Measurements from ENCODE around the gene SULT1A3.
"Not testable (repeated sequence)": the region's sequence is repeated elsewhere in the genome, so short reads cannot be mapped to it uniquely, and the experiment has no call there.

Gene SULT1A3

DNA sequence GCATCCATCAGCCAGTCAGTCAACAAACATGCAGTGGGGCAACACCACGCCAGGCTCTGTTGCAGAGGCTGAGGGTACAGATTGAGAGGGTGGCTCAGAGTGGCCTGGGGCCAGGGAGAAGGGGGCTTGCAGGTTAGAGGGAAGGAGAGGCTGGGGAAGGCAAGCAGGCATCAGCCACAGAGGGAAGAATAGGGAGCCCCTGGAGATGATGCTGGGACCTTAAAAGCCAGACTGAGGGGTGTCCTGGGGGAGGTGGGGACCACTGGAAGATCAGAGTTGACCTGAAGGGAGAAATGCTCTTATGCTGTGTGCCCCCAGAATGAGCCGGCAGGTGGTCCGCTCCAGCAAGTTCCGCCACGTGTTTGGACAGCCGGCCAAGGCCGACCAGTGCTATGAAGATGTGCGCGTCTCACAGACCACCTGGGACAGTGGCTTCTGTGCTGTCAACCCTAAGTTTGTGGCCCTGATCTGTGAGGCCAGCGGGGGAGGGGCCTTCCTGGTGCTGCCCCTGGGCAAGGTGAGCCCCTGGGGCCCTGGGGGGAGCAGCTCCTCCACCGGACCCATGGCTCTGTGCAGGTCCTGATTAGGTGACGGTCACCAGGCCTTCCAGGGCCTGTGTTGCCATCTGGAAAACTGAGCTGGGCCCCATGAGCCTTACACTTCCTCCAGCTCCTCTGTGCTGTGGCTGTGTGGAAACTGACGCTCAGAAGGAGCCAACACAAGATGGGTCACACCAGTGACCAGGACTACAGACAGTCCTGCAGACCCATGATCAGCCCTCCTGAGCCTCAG, 14.0 kb upstream of the SULT1A3 start:
- no peak for DNase-seq (ENCODE audit: extremely low read depth, low read depth)
- H3K4me3 ChIP-seq (replicated peaks; ENCODE audit: low read depth, low read length): no peak overlapping the region
- TF ChIP-seq, protein P1, sequence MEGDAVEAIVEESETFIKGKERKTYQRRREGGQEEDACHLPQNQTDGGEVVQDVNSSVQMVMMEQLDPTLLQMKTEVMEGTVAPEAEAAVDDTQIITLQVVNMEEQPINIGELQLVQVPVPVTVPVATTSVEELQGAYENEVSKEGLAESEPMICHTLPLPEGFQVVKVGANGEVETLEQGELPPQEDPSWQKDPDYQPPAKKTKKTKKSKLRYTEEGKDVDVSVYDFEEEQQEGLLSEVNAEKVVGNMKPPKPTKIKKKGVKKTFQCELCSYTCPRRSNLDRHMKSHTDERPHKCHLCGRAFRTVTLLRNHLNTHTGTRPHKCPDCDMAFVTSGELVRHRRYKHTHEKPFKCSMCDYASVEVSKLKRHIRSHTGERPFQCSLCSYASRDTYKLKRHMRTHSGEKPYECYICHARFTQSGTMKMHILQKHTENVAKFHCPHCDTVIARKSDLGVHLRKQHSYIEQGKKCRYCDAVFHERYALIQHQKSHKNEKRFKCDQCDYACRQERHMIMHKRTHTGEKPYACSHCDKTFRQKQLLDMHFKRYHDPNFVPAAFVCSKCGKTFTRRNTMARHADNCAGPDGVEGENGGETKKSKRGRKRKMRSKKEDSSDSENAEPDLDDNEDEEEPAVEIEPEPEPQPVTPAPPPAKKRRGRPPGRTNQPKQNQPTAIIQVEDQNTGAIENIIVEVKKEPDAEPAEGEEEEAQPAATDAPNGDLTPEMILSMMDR (IDR thresholded peaks at IDR 0.05; ENCODE audit: low read depth, low read length, missing control alignments): no peak

DNA sequence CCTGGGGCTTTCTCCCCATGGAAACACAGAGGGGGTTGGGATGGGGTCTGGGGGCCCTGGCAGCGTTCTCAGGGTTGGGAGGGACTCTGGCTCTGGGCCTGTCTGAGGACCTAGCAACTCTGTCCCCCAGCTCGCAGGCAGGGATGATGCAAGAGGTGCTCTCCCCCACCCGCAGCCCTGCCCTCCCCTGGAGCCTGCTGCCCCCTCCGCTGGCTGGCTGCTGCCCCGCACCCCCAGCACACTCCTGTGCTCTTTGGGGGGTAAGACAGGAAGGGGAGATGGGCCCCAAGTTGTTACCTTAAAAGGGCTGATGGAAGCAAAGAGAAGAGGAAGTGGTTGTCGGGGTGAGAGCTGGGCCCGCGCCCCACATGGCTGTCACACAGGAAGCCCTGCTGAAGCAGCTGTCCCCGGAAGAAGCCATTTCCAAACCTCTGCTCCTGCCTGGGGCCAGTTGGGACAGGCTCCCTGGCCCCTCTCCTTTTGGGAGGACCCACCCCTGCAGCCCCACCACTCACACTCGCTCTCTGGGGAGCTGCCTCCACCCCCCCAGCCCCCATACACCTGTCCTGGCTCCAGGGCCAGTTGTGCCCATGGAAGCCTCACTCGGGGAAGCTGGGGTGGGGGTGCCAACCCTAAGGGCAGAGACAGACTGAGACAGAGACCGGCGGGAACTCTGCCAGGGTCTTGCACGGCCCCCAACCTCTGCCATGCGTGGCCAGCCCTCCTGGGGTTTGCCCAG, 13.2 kb upstream of the SULT1A3 start:
- TF ChIP-seq, protein P1 (IDR thresholded peaks at IDR 0.05; ENCODE audit: low read depth, low read length, missing control alignments): no peak
- no peak overlapping the region for H3K4me3 ChIP-seq (replicated peaks; ENCODE audit: low read depth, low read length)
- DNase-seq (ENCODE audit: extremely low read depth, low read depth): no peak

DNA sequence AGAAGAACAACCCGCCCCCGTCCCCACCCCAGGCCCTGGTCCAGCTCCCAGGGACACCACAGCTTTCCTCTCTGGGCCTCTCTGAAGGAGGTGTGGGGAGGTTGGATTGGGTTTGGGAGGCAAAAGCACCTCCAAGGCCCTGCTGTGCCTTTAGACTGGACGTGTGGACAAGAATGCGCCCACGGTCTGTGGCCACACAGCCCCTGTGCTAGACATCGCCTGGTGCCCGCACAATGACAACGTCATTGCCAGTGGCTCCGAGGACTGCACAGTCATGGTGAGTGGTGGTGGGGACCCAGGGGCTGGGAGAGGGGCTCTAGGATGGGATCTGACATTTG, 12.6 kb upstream of the SULT1A3 start:
- H3K4me3 ChIP-seq (replicated peaks; ENCODE audit: low read depth, low read length): no peak overlapping the region
- TF ChIP-seq, protein P1 (IDR thresholded peaks at IDR 0.05; ENCODE audit: low read depth, low read length, missing control alignments): no peak
- DNase-seq (ENCODE audit: extremely low read depth, low read depth): no peak

DNA sequence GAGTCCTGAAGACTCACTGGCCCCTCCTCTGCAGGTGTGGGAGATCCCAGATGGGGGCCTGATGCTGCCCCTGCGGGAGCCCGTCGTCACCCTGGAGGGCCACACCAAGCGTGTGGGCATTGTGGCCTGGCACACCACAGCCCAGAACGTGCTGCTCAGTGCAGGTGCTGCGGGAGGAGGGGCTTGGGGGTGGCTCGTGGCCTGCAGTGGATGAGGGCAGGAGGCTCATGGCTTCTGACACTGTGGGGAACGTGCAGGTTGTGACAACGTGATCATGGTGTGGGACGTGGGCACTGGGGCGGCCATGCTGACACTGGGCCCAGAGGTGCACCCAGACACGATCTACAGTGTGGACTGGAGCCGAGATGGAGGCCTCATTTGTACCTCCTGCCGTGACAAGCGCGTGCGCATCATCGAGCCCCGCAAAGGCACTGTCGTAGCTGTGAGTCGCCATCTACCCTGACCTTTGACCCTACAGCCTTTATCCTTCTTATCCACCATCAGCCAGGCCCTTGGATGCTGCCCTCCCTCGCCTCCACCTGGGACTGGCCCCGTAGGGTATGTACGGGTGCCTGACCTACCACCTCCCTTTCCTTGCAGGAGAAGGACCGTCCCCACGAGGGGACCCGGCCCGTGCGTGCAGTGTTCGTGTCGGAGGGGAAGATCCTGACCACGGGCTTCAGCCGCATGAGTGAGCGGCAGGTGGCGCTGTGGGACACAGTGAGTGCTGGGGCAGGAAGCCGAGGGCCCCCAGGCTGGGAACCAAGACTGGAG, 12.1 kb upstream of the SULT1A3 start:
- H3K4me3 ChIP-seq (replicated peaks; ENCODE audit: low read depth, low read length): no peak overlapping the region
- TF ChIP-seq, protein P1 (IDR thresholded peaks at IDR 0.05; ENCODE audit: low read depth, low read length, missing control alignments): peak; percentile 56
- no peak for DNase-seq (ENCODE audit: extremely low read depth, low read depth)

DNA sequence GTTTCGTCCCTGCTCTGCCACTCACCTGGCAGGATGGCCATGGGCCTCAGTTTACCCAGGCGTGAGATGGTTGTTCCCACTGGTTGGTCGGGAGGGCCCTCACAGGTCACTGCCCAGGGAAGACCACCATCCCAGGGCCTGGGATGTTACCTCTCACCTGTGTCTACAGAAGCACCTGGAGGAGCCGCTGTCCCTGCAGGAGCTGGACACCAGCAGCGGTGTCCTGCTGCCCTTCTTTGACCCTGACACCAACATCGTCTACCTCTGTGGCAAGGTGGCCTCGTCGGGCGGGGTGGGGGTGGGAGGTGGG, 11.5 kb upstream of the SULT1A3 start:
- DNase-seq (ENCODE audit: extremely low read depth, low read depth): no peak
- TF ChIP-seq, protein P1 (IDR thresholded peaks at IDR 0.05; ENCODE audit: low read depth, low read length, missing control alignments): no peak
- no peak overlapping the region for H3K4me3 ChIP-seq (replicated peaks; ENCODE audit: low read depth, low read length)

DNA sequence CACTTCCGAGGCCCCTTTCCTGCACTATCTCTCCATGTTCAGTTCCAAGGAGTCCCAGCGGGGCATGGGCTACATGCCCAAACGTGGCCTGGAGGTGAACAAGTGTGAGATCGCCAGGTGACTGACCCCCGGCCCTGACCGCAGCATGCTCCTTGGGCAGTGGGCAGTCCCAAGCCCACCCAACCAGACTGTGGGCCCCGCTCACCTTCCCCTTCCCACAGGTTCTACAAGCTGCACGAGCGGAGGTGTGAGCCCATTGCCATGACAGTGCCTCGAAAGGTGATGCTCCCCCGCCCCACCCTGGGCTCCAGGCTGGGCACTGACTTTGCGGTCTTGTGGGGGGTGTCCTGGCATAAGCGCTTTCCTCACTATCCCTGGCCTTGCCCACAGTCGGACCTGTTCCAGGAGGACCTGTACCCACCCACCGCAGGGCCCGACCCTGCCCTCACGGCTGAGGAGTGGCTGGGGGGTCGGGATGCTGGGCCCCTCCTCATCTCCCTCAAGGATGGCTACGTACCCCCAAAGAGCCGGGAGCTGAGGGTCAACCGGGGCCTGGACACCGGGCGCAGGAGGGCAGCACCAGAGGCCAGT, 11.0 kb upstream of the SULT1A3 start:
- DNase-seq (ENCODE audit: extremely low read depth, low read depth): no peak
- TF ChIP-seq, protein P1 (IDR thresholded peaks at IDR 0.05; ENCODE audit: low read depth, low read length, missing control alignments): no peak
- H3K4me3 ChIP-seq (replicated peaks; ENCODE audit: low read depth, low read length): no peak overlapping the region

DNA sequence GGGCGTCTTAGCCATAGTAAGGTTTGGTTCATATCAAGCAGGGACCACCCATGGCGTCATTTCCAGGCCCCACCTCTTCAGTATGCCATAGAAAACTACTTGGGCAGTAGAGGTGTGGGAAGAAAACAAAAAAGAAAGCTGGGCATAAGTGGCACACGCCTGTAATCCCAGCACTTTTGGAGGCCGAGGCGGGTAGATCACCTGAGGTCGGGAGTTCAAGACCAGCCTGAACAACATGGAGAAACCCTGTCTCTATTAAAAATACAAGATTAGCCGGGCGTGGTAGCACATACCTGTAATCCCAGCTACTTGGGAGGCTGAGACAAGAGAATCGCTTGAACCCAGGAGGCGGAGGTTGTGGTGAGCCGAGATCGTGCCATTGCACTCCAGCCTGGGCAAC, 7.9 kb upstream of the SULT1A3 start:
- H3K4me3 ChIP-seq (replicated peaks; ENCODE audit: low read depth, low read length); DNase-seq (ENCODE audit: extremely low read depth, low read depth): not testable (repeated sequence)

DNA sequence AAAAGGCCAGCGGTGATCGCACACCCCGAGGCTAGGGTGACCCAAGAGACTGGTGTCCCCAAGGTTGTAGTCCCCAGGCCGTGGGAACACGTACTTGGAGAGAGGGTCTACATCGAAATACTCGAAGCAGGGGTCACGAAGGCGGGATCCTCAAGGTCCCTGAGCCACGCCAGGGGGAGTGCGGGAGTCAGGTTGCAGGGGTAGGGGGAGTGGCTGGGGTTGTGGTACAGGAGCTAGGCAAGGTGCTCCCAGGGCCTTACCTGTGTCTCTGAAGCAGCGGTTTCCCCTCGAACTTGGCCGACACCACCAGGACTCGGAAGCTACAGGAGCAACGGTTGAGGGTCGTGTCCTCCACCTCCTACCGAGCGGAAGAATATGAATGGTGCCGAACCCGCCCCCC, 6.0 kb upstream of the SULT1A3 start:
- H3K4me3 ChIP-seq (replicated peaks; ENCODE audit: low read depth, low read length); DNase-seq (ENCODE audit: extremely low read depth, low read depth): not testable (repeated sequence)

DNA sequence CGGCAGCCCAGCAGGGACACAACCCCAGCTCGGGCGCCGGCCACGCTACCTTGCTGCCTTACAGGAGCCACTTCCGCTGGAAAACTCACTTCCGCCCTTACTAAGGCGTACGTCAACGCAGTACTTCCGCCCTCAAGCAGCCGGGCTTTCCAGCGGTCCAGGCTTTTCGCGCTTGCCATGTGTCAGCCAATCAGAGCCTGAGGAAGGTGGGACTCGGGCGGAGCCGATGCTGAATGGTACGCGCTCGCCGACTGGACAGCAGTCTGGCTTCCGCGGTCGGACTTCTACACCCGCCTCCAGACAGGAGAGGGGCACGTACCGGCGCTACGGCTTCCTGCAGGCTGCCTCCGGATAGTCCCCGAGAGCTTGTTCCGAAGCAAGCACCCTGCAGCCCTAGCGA, 5.4 kb upstream of the SULT1A3 start, which contains the start of the genes BOLA2B and SLX1A:
BOLA2B (minus strand) TSS at position 52 of the 400 bp plus-strand sequence. CDS start 71 bp downstream, outside the sequence.
SLX1A (plus strand) TSS at position 261 of the 400 bp plus-strand sequence. CDS start 210 bp downstream, outside the sequence.
- DNase-seq (ENCODE audit: extremely low read depth, low read depth): not testable (repeated sequence)
- peak within 1 kb of the TSS; percentile 39 for H3K4me3 ChIP-seq (replicated peaks; ENCODE audit: low read depth, low read length)

Data from HFF-Myc (cell line).